WI38 (cell line): ENCODE data around the gene B3GAT1.

Experiments
- H3K4me3 ChIP-seq: 2 replicates; pipeline ENCODE4 v1.5.1; 2011; ENCODE audit warnings: low read depth, mild to moderate bottlenecking, control low read depth, low read length
- TF ChIP-seq, protein P1 (sequence below): IDR thresholded peaks from 2 replicates; pipeline ENCODE4 v1.5.1; 2012; ENCODE audit warnings: low read depth, mild to moderate bottlenecking, control low read depth, low read length

Gene B3GAT1

DNA sequence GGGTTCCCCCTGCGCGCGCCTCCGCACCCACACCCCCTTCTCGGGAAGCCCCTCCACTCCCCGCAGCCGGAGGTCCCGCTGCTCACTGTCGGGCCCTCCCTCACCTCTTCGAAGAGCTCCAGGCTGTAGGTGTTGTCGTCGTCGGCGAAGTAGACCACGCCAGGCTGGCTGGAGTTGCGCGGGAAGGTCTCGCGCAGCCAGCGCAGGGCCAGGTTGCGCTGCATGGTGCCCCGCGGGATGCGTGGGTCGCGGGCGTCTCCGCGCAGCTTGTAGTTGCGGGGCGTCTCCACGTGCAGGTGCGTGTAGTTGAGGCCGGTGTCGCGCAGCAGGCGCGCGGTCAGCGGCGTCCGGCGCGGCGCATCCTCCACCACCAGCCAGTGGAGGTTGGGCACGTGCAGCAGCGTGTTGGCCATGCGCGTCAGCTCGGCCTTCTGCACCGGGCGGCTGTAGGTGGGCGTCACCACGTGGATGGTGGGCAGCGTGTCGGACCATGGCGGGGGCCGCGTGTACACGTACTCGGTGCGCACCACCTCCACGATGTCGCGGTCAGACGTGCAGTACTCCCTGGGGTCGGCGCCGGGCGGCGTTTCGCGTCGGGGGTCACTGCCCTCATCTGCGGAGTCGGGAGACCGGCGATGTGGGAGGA, 28.3 kb downstream of the B3GAT1 start:
- H3K4me3 ChIP-seq, result no peak overlapping the region
- TF ChIP-seq, protein P1, sequence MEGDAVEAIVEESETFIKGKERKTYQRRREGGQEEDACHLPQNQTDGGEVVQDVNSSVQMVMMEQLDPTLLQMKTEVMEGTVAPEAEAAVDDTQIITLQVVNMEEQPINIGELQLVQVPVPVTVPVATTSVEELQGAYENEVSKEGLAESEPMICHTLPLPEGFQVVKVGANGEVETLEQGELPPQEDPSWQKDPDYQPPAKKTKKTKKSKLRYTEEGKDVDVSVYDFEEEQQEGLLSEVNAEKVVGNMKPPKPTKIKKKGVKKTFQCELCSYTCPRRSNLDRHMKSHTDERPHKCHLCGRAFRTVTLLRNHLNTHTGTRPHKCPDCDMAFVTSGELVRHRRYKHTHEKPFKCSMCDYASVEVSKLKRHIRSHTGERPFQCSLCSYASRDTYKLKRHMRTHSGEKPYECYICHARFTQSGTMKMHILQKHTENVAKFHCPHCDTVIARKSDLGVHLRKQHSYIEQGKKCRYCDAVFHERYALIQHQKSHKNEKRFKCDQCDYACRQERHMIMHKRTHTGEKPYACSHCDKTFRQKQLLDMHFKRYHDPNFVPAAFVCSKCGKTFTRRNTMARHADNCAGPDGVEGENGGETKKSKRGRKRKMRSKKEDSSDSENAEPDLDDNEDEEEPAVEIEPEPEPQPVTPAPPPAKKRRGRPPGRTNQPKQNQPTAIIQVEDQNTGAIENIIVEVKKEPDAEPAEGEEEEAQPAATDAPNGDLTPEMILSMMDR, result no peak

DNA sequence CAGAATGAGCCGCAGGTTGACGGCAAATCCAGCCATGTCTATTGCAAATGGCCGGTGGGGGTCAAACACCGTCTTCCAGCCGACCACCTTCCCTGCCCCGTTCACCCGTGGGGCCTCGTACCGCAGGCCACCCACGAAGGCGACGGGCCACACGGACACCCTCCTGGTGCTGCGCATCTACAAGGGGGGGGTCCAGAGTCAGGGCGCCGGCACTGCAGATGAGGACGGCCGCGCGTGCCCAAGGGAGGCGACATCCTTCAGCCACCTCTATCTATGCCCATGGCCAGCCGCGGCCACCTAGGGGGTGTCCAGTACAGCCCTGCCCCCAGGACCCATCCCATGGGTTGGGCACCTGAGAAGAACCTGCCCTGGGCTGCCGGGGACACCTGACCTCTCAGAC, 29.2 kb downstream of the B3GAT1 start:
- no peak overlapping the region for H3K4me3 ChIP-seq
- TF ChIP-seq, protein P1, result no peak

DNA sequence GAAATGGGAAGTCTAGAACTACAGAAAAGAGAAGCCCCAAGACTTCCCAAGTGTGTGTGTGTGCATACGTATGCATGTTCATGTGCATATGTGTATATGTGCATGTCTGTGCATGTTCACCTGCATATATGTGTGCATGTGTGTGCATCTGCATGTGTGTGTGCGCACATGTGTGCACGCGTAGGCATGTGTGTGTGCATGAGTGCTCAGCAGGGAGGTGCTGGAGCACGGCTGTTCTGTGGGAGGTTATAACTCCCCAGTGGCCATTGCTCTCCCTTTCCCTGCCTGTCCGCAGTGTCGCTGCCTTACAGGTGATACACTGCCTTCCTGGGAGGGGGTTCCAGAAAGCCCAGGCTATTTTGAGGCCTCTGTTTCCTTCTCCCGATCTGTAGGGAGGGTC, 29.8 kb downstream of the B3GAT1 start:
- H3K4me3 ChIP-seq, result no peak overlapping the region

DNA sequence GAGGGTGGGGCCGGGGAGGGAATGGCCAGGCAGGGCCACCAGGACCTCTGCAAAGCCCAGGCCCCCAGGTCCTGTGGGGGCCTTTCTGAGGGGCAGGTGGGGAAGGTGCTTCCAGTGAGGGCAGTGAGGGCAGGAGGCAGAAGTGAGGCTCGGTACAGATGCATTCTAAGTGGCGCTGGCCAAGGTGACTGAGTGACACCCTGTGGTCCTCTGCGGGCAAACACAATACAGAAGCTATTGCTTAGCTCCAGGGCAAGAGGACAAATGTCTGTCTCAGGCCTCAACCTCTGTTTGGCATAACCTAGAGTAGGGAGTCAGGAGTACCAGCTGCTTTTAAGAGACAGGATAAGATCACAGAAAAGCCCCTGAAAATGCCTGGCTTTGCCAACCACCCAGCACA, 31.3 kb downstream of the B3GAT1 start:
- H3K4me3 ChIP-seq, result no peak overlapping the region
- TF ChIP-seq, protein P1, result no peak

More for the DNA sequence above, 29.8 kb downstream of the B3GAT1 start:
- TF ChIP-seq, protein P1, result no peak

DNA sequence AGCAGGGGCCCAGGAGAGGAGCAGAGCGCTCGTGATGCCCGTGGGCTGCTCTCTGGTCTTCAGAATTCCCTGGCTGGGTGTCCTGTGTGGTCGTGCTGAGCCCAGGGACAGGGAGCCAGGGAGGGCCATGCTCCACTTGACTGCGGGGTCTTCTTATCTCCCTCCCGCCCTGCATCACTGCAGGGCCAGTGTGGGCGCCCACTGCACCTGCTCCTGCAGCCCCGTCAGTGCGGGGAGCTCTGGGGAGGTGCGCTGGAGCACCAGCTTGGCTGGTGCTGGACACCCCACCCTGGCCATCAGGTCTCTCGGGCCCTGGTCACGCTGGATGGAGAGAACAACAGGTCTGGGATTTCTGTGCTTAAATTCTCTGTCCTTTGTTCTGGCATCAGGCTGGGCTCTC, 31.8 kb downstream of the B3GAT1 start:
- TF ChIP-seq, protein P1, result no peak
- no peak overlapping the region for H3K4me3 ChIP-seq

DNA sequence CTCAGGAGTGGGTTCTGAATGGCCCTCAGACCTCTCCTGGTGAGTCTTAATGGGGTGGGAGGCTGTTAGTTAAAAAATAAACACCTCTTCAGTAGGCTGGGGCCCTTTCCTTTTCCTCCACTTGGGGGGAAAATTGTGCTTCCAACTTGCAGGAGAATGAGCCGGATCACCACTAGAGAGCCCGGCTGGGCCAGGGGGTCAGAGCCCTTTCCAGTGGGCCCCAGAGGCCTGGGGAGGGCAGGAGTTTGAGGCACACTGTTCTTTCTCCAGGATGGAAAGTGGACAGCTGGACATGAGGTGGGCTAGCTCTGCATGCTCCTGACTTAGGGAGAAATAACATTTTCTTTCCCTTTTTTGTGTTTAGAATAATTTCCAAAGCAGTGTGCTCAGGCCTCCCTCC, 32.8 kb downstream of the B3GAT1 start:
- TF ChIP-seq, protein P1, result no peak
- H3K4me3 ChIP-seq, result no peak overlapping the region

DNA sequence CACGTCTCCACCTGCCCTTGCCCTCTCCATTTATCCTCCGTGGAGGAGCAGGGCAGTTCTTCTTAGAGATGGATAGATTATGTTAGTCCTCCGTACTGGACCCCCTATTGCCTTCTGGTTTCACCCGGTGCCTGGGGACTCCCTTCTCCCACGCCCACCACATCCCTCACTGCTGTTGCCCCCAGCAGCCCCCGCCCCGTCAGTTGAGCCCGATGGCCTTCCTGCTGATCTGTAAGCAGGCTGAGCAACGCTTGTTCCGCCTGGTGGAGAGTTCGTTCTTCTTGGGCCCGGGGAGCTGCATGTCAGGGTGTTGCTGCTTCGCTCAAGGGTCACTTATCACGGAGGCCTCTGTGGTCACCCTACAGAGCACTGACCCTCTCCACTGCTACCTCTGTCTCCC, 34.2 kb downstream of the B3GAT1 start:
- no peak overlapping the region for H3K4me3 ChIP-seq
- TF ChIP-seq, protein P1, result no peak
